ENCODE results near the gene UBR2.
"Not testable (repeated sequence)": the region's sequence is repeated elsewhere in the genome, so short reads cannot be mapped to it uniquely, and the experiment has no call there.

Gene UBR2

DNA sequence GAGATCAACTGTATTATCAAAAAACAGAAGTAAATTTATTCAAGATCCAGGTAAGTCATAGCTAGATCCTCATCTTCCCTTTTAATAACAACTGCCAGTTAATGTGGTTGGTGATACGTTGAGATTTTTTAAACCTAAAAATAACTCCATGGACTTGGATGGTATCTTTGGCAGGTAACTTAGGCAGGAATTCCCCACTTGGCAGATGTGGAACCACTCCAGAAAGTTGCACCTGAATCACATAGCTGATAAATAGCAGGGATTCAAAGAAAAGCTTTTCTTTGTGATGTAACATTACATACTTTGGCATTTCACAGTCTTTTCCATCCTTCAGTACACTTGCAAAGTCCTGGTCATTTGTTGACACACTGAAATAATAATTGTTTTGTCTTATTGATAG, 96.0 kb downstream of the UBR2 start:
- no peak overlapping the region for H3K4me3 ChIP-seq (ENCODE audit: low read length, poor library complexity, severe bottlenecking)
- no peak overlapping the region for H3K4me2 ChIP-seq (ENCODE audit: low read depth, low read length, poor library complexity, severe bottlenecking)
- no peaks in the 10 kb centered on the region for H4K20me1 ChIP-seq (ENCODE audit: insufficient read depth, low read length, poor library complexity, severe bottlenecking)
- no peaks in the 10 kb centered on the region for H3K9me2 ChIP-seq (replicated peaks; ENCODE audit: low read depth, low read length)
- H3F3A ChIP-seq (ENCODE audit: low read depth), result no peaks in the 10 kb centered on the region
- no peak overlapping the region for H2AFZ ChIP-seq (ENCODE audit: low read length)
- H3K27me3 ChIP-seq (ENCODE audit: insufficient read depth, low read length, poor library complexity, severe bottlenecking), result no peaks in the 10 kb centered on the region
- H3K79me2 ChIP-seq (ENCODE audit: insufficient read depth, low read length), result no peaks in the 10 kb centered on the region
- no peaks in the 10 kb centered on the region for H3K4me1 ChIP-seq (ENCODE audit: insufficient read depth, low read length, poor library complexity, severe bottlenecking)
- peaks cover 60% of the 10 kb centered on the region; the same call in 1 of the 2 replicates for H3K36me3 ChIP-seq (ENCODE audit: insufficient read depth, low read length)
- TF ChIP-seq, protein P1, sequence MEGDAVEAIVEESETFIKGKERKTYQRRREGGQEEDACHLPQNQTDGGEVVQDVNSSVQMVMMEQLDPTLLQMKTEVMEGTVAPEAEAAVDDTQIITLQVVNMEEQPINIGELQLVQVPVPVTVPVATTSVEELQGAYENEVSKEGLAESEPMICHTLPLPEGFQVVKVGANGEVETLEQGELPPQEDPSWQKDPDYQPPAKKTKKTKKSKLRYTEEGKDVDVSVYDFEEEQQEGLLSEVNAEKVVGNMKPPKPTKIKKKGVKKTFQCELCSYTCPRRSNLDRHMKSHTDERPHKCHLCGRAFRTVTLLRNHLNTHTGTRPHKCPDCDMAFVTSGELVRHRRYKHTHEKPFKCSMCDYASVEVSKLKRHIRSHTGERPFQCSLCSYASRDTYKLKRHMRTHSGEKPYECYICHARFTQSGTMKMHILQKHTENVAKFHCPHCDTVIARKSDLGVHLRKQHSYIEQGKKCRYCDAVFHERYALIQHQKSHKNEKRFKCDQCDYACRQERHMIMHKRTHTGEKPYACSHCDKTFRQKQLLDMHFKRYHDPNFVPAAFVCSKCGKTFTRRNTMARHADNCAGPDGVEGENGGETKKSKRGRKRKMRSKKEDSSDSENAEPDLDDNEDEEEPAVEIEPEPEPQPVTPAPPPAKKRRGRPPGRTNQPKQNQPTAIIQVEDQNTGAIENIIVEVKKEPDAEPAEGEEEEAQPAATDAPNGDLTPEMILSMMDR (conservative IDR thresholded peaks at IDR 0.05; ENCODE audit: low read length), result no peak
- H3K9ac ChIP-seq (ENCODE audit: low read depth, low read length, poor library complexity, severe bottlenecking), result no peak overlapping the region
- H3K9me3 ChIP-seq (ENCODE audit: insufficient read depth, low read depth, low read length), result no peaks in the 10 kb centered on the region

DNA sequence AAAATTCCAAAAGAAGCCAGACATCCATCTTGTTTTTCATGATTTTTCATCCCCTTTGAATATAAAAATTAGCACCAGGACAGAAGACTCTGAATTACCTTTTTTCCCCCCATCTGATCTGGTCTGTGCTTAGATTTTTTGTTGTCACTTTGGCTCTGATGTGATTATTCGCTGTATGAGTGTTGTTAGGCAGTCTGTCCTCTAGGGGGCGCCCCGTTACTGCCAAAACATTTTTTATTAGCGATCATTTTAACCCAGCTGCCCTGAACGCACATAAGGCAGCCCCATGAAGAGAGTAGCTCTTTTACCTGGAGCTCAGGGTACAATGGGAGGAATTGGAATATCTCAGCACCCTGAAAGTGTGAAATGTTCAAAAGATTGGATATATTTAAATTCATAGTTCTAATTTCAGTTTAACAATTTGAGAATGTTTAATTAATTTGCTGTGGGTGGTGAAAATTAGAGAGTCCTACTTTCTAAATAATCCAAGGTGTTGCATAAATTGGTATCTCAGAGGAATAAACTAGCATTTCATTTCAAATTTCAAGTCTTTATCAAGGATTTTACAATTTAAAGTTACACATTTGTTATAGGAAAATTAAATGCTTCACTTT, 97.8 kb downstream of the UBR2 start:
- no peaks in the 10 kb centered on the region for H3K9me2 ChIP-seq (replicated peaks; ENCODE audit: low read depth, low read length)
- no peak overlapping the region for H2AFZ ChIP-seq (ENCODE audit: low read length)
- H3F3A ChIP-seq (ENCODE audit: low read depth), result no peaks in the 10 kb centered on the region
- no peaks in the 10 kb centered on the region for H3K4me1 ChIP-seq (ENCODE audit: insufficient read depth, low read length, poor library complexity, severe bottlenecking)
- H4K20me1 ChIP-seq (ENCODE audit: insufficient read depth, low read length, poor library complexity, severe bottlenecking), result no peaks in the 10 kb centered on the region
- no peak overlapping the region for H3K4me2 ChIP-seq (ENCODE audit: low read depth, low read length, poor library complexity, severe bottlenecking)
- TF ChIP-seq EZH2phosphoT487 (IDR thresholded peaks at IDR 0.05; ENCODE audit: borderline replicate concordance), result no peak
- TF ChIP-seq, protein P1 (conservative IDR thresholded peaks at IDR 0.05; ENCODE audit: low read length), result peak; percentile 93
- H3K36me3 ChIP-seq (ENCODE audit: insufficient read depth, low read length), result peaks cover 66% of the 10 kb centered on the region; the same call in 1 of the 2 replicates
- H3K4me3 ChIP-seq (ENCODE audit: low read length, poor library complexity, severe bottlenecking), result no peak overlapping the region
- no peaks in the 10 kb centered on the region for H3K79me2 ChIP-seq (ENCODE audit: insufficient read depth, low read length)
- no peaks in the 10 kb centered on the region for H3K9me3 ChIP-seq (ENCODE audit: insufficient read depth, low read depth, low read length)
- no peak overlapping the region for H3K9ac ChIP-seq (ENCODE audit: low read depth, low read length, poor library complexity, severe bottlenecking)
- no peaks in the 10 kb centered on the region for H3K27me3 ChIP-seq (ENCODE audit: insufficient read depth, low read length, poor library complexity, severe bottlenecking)

DNA sequence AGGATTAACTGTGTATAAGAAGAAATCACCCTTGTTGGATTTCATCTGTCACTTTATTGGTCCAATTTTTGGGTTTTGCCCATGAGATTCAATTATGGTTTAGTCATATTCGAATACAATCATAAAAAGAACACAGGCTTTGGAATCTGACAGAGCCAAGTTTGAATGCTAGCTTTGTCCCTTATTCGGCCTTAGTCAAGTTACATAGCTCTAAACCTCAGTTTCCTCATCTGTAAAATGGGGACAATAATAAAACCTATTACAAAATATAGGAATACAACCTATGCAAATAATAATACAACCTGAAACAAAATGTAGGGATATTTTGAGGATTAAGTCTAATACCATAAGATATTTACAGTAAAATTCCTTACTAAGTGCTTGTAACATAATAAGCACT, 100.9 kb downstream of the UBR2 start:
- Histone ChIP-seq H3K4me2 (ENCODE audit: low read depth, low read length, poor library complexity, severe bottlenecking) (no peak overlapping the region), H3K4me3 (ENCODE audit: low read length, poor library complexity, severe bottlenecking) (no peak overlapping the region), H3K4me1 (ENCODE audit: insufficient read depth, low read length, poor library complexity, severe bottlenecking) (no peaks in the 10 kb centered on the region), H3K79me2 (ENCODE audit: insufficient read depth, low read length) (no peaks in the 10 kb centered on the region), H3K9me3 (ENCODE audit: insufficient read depth, low read depth, low read length) (no peaks in the 10 kb centered on the region), H2AFZ (ENCODE audit: low read length) (no peak overlapping the region), H3K9me2 (replicated peaks; ENCODE audit: low read depth, low read length) (no peaks in the 10 kb centered on the region), H3K9ac (ENCODE audit: low read depth, low read length, poor library complexity, severe bottlenecking) (no peak overlapping the region), H3K36me3 (ENCODE audit: insufficient read depth, low read length) (peaks cover 59% of the 10 kb centered on the region; the same call in 1 of the 2 replicates), H3F3A (ENCODE audit: low read depth) (no peaks in the 10 kb centered on the region), H4K20me1 (ENCODE audit: insufficient read depth, low read length, poor library complexity, severe bottlenecking) (no peaks in the 10 kb centered on the region), H3K27me3 (ENCODE audit: insufficient read depth, low read length, poor library complexity, severe bottlenecking) (no peaks in the 10 kb centered on the region)
- TF ChIP-seq EZH2phosphoT487 (IDR thresholded peaks at IDR 0.05; ENCODE audit: borderline replicate concordance), result no peak
- TF ChIP-seq, protein P1 (conservative IDR thresholded peaks at IDR 0.05; ENCODE audit: low read length), result no peak

DNA sequence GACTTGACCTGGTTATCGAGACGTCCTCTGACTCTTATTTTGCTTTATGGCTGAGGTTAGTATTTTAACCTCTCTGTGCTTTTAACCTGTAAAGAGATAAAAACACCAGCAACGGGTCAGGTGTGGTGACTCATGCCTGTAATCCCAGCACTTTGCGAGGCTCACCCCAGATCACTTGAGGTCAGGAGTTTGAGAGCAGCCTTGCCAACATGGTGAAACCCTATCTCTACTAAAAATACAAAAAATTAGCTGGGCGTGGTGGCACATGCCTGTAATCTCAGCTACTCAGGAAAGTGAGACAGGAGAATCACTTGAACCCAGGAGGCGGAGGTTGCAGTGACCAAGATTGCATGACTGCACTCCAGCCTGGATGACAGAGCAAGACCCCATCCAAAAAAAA, 110.5 kb downstream of the UBR2 start:
- H3K79me2 ChIP-seq (ENCODE audit: insufficient read depth, low read length); H3K4me3 ChIP-seq (ENCODE audit: low read length, poor library complexity, severe bottlenecking); H2AFZ ChIP-seq (ENCODE audit: low read length); H3K9me2 ChIP-seq (replicated peaks; ENCODE audit: low read depth, low read length); H3K4me2 ChIP-seq (ENCODE audit: low read depth, low read length, poor library complexity, severe bottlenecking); H3K9me3 ChIP-seq (ENCODE audit: insufficient read depth, low read depth, low read length); H4K20me1 ChIP-seq (ENCODE audit: insufficient read depth, low read length, poor library complexity, severe bottlenecking); H3K4me1 ChIP-seq (ENCODE audit: insufficient read depth, low read length, poor library complexity, severe bottlenecking); H3K9ac ChIP-seq (ENCODE audit: low read depth, low read length, poor library complexity, severe bottlenecking); H3K27me3 ChIP-seq (ENCODE audit: insufficient read depth, low read length, poor library complexity, severe bottlenecking); H3F3A ChIP-seq (ENCODE audit: low read depth): not testable (repeated sequence)
- H3K36me3 ChIP-seq (ENCODE audit: insufficient read depth, low read length), result peaks cover 88% of the 10 kb centered on the region; the same call in 1 of the 2 replicates

All from Loucy (cell line).